Midbrain (tissue), 1 donor: ENCODE data around the gene YOD1.

Source experiments
- DNase-seq: peaks from one replicate; lab custom pipeline; 2025; lab: John Stamatoyannopoulos, UW

YOD1 gene

GRCh38 chr1:207007352-207008033 lies 43.5 kb downstream of the YOD1 start:
- no peak for DNase-seq

- no peak for DNase-seq
Observed at GRCh38 chr1:207006914-207007313, 44.1 kb downstream of the YOD1 start.

GRCh38 chr1:207006083-207006482 lies 44.9 kb downstream of the YOD1 start:
- DNase-seq = no peak

- DNase-seq = no peak
Observed at GRCh38 chr1:207004931-207005830, 45.8 kb downstream of the YOD1 start.

GRCh38 chr1:207003210-207003609 lies 47.8 kb downstream of the YOD1 start:
- no peak for DNase-seq

- no peak for DNase-seq
Observed at GRCh38 chr1:207002724-207003146, 48.3 kb downstream of the YOD1 start.

- DNase-seq = no peak
Observed at GRCh38 chr1:207001492-207002245, 49.3 kb downstream of the YOD1 start.

GRCh38 chr1:207000651-207001291 lies 50.2 kb downstream of the YOD1 start:
- no peak for DNase-seq

GRCh38 chr1:206998816-206999215 lies 52.2 kb downstream of the YOD1 start:
- no peak for DNase-seq
